GM11168 (cell line): Measurements from ENCODE around the gene MACROD1.
"Not testable (repeated sequence)": the region's sequence is repeated elsewhere in the genome, so short reads cannot be mapped to it uniquely, and the experiment has no call there.

Source experiments
- in situ Hi-C: fragments of 300-500 bp; cut with MboI; formaldehyde crosslinking; loops from one replicate; pipeline ENCODE4 v1.12.0; 2022; ENCODE audit warnings: low sequenced_read_pairs; ENCODE audit not compliant: unreplicated experiment

Gene MACROD1

DNA sequence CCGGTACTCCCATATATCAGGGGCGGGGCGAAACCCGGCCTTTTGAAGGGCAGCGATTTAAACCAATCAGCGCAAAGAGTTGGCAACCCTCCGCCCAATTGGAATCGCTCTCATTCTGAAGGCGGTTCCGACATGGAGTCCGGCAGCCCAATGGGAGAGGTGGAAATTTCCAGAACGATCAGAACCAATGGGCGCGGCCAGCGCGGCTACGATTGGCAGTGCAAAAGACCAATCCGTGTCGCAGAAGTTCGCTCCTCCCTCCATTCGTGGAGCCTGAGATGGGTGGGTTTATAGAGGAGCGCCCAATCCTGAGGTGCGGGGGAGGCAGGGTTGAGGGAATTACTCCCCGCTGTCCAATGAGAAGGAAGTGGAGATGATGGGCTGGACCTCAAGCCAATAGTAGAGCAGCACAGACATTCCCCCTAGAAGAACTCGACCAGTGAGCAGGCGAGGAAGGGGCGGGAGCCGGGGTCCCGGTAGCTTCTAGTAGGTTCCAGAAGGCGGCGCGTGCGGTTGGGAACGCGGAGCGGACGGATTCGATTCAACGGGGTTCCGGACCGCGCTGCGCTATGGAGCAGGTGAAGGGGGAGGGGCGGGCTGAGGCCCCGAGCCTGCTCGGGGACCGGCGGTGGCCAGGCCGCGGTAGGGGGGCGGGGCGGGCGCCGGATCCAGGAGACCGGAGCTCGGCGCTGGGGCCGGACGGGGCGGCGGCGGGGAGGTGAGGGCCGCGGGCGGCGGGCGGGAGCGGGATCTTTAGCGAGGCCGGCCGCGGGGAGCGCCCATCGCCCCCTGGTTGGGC, 20.0 kb upstream of the MACROD1 start, which contains the start of gene STIP1:
Gene STIP1, plus strand, starts transcription at position 479 of the 799 bp plus-strand sequence. Its CDS starts 91 bp downstream, at position 570.
- in situ Hi-C loops: no loop called here

- in situ Hi-C loops: no loop called here
Measured at GRCh38 chr11:64185175-64185692, 19.3 kb upstream of the MACROD1 start.

DNA sequence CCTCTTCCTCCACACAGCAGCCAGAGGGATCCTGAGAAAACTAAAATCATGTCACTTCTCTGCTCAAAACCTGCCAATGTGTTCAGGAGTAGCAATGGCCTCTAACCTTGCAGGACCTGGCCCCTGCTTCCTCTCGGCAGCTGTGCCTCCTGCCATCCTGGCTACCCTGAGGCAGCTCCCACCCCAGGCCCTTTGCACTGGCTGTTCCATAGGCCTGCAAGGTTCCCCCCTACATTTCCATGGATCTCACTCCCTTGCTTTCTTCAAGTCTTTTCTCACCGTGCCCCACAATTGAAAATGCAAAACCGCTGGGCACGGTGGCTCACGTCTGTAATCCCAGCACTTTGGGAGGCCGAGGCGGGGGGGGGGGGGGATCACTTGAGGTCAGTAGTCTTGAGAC, 18.0 kb upstream of the MACROD1 start:
- in situ Hi-C loops: no loop called here

- in situ Hi-C loops: no loop called here
Measured at GRCh38 chr11:64181506-64182411, 15.8 kb upstream of the MACROD1 start.

DNA sequence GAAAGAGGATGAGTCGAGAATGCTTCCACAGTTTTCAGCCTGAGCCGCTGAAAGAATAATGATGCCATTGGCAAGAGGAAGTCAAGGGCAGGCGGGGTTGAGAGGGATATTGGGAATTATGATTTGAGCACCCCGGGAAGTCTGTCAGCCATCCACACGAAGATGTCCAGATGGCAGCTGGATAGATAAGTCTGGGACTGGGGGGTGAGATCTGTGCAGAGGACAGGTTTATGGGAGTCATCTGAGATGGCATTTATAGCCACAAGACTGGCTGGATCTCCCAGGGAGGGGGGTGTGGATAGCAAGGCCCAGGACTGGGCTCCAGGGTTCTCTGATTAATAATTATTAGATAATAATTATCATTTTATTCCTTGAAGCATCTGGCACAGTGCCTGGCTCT, 15.0 kb upstream of the MACROD1 start:
- in situ Hi-C loops: no loop called here

DNA sequence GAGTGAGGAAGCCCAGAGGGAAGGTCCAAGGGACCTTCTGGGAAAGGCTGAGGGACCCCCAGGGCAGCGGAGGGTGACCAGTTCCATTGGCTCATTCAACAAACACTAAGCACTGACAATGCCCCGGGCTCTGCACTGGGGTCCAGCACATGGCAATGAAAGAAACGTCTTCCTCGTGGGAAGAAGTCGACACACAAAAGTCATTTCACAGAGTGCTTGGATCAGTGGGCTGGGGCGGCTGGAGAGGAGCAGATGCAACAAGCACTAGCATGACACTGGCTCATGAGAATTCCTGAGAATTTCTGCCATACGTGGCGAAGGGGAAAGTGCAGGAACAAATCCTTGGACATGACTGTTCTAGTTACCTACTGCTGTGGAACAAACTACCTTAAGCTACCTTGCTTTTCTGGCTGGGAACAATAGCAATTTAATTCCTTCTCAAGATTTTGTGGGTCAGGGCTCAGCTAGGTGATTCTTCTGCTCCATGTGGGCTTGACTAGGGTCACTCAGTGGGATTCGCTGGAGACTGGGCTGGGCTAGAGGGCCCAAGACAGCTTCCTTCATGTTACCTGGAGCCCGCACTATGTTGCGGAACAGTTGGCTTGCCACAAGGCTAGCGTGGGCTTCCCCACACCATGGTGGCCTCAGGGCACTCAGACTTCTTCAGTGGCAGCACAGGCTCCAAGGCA, 13.2 kb upstream of the MACROD1 start:
- in situ Hi-C loops: no loop called here

DNA sequence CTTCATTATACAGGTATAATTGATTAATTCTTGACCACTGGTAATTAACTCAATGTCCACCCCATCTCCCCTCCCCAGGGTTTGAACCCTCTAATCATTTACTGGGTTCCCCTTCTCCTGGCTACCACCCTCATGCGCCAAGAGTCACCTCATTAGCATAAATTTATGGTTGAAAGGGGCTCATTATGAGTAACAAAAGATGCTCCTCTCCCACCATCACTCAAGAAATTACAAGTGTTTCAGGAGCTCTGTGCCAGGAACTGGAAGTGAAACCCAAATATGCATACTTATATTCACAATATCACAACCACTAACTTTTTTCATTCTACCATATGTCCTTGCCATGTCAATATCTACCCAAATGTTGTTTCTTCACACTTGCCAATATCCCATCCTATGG, 12.3 kb upstream of the MACROD1 start:
- in situ Hi-C loops: no loop called here

DNA sequence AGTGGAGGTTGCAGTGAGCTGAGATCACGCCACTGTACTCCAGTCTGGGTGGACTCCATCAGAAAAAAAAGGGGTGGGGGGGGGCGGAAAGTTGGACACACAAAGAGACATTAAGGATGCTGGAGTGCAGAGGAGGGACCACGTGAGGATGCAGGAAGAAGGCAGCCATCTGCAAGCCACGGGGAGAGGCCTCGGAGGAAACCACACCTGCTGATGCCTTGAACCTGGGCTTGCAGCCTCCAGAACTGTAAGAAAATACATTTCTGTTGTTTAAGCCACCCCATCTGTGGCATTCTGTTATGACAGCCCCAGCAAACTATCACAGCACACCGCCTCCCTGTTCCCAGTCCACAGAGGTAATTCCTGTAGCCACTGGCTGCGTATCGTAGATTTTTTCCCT, 10.8 kb upstream of the MACROD1 start:
- in situ Hi-C loops: no loop called here

DNA sequence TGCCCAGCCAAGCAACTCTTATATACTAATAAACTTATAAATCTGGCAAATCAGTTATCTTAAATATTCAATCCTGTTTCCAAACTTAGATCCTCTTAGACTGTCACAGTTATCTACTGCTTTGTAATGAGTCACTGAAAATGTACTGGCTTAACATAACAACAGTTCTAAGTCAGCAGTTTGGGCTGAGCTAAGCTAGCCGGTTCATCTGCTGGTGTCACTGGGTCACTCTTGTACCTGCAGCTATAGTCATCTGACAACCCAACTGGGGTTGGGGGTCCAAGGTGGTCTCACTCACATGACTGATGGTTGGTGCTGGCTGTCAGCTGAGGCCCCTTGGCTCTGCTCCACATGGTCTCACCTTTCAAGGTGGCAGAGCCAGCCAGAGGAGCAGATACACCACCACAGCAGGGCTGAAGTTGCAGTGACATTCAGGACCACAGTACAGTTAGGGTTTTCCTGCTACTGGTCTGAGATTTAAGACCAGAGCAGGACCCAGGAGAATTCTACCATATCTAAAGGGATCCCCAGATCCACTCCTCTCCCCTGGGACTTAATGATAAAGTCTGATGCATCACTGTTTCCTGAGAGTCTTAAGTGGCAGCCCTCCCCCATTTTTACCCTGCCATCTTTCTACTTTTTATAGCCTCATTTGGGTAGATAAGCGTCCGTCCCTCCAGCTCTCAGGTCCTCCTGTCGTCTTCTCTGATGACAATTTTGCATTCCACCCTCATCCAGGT, 7.9 kb upstream of the MACROD1 start:
- in situ Hi-C loops: no loop called here

GRCh38 chr11:64170419-64170818, 4.5 kb upstream of the MACROD1 start:
- in situ Hi-C loops: no loop called here

- in situ Hi-C loops: no loop called here
Measured at GRCh38 chr11:64165481-64165841, 452 bp downstream of the MACROD1 start.

GRCh38 chr11:64164392-64165312, 1.3 kb downstream of the MACROD1 start:
- in situ Hi-C loops: no loop called here

DNA sequence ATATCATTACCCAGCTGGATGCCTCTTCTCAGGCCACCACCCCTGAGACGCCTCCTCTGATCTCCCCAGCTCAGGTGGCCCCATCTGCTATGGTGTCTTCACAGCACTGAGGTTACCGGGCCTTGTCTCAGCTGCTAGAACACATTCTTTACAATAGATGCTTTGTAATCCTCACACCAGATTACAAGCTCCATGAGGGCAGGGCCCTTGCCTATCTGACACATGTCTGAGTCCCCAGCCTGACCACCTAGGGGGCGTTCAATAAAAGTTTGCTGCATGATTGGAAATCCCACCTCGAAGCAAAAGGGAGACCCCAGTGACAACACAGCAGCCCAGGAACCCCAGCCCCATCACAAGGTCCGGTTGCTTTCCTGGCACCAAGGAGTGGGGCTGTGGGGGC, 2.0 kb downstream of the MACROD1 start:
- in situ Hi-C loops: no loop called here

GRCh38 chr11:64162769-64163168, 3.1 kb downstream of the MACROD1 start:
- in situ Hi-C loops: not testable (repeated sequence)

GRCh38 chr11:64161037-64161436, 4.9 kb downstream of the MACROD1 start:
- in situ Hi-C loops: no loop called here

DNA sequence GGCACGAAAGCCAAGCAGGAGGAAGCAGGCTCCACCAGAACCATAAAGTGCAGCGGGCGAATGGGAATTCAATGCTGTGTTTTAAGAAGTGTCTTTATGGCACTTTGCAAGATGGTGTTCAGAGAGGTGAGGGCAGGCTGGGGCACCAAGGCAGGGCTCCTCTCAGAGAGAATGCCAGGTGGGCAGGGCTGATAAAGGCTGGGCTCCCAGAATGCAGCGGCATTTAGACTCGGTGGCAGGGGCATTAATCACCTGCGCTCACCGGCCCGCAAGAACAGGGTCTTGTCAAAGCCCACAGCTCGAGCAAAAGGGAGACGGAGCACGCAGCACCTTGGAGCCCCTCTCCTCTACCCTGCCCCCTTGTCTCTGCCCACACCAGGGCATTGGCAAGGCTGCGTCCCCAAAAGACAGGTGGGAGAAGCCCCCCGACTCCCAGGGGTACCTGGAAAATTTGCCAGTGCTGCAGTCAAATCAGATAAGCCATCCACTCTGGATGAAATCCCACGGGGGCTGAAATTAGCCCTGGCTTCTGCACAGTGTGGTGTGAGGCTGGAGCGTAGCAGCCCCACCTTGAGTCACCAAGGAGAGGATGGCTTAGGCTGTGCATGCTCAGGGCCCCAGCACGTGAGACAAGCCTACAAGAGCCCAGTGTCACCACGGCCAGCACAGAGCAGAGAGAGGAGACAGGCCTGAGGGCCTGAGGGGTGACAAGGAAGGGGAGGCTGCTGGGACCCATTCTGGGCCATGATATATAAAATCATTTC, 8.1 kb downstream of the MACROD1 start:
- in situ Hi-C loops: loop anchor here (5.0 kb wide), 1 partner anchor 166 kb away; no protein-coding TSS in a partner anchor

- in situ Hi-C loops: loop anchor here (5.0 kb wide), 1 partner anchor 164 kb away; no protein-coding TSS in a partner anchor
Measured at GRCh38 chr11:64156235-64157011, 9.5 kb downstream of the MACROD1 start.
